ENCODE results near the gene PCARE.

DNA sequence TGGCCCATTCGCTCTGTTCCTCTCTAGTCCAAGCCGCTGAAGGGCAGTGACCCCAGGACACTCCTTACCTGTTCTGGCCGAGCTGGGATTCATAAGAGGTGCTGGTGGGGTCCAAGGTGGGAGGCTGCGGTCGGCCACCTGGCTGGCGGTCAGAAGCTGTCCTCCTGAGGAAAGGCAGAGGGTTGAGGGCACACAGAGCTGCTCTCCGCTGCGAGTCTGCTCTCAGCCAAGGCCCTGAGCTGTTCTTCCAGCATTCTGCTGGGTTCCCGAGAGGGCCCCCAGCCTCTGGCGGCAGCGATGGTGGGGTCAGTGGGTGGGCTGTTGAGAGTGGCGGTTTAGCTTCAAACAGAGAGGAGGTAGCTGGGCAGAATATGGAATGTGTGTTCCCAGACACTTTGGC lies 3.8 kb downstream of the PCARE start:
- no peak for TF ChIP-seq POLR2A (IDR thresholded peaks at IDR 0.05)
- TF ChIP-seq, protein P1, sequence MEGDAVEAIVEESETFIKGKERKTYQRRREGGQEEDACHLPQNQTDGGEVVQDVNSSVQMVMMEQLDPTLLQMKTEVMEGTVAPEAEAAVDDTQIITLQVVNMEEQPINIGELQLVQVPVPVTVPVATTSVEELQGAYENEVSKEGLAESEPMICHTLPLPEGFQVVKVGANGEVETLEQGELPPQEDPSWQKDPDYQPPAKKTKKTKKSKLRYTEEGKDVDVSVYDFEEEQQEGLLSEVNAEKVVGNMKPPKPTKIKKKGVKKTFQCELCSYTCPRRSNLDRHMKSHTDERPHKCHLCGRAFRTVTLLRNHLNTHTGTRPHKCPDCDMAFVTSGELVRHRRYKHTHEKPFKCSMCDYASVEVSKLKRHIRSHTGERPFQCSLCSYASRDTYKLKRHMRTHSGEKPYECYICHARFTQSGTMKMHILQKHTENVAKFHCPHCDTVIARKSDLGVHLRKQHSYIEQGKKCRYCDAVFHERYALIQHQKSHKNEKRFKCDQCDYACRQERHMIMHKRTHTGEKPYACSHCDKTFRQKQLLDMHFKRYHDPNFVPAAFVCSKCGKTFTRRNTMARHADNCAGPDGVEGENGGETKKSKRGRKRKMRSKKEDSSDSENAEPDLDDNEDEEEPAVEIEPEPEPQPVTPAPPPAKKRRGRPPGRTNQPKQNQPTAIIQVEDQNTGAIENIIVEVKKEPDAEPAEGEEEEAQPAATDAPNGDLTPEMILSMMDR (IDR thresholded peaks at IDR 0.05 in 4 of 5, conservative IDR thresholded peaks at IDR 0.05 in 1 of 5): no peak

Data from gastrocnemius medialis (tissue), 4 donors.